ENCODE results near the gene ANKRD9. TPM values are rescaled to one million over a fixed set of nuclear protein-coding genes. Genes with fewer than 3 reads are reported as not detected.

The ANKRD9 gene
- total and polyA plus RNA-seq, 9 of the 15 experiments (the other 6 are each of a cell fraction or from before 2014, with no cell fraction given) = 0.04 to 32.9 (median 5.3) TPM

- Histone ChIP-seq H3K4me1 (replicated peaks in 1 of 2; ENCODE audit: control insufficient read depth in 2 of 2, insufficient read depth in 2 of 2, low read length in 2 of 2) (no peaks in the 10 kb centered on the region), H3K9ac (ENCODE audit: insufficient read depth in 1 of 2, low read depth in 2 of 2, low read length in 2 of 2) (no peak overlapping the region), H3K9me1 (ENCODE audit: control insufficient read depth, insufficient read depth, low read length) (no peaks in the 10 kb centered on the region), H3K27me3 (ENCODE audit: control insufficient read depth in 2 of 2, insufficient read depth in 2 of 2, low read length in 2 of 2) (no peaks in the 10 kb centered on the region), H3K9me3 (replicated peaks; ENCODE audit: control insufficient read depth, insufficient read depth, low read depth, low read length) (no peaks in the 10 kb centered on the region), H3K79me2 (ENCODE audit: control insufficient read depth, insufficient read depth, low read length) (no peaks in the 10 kb centered on the region), H3K36me3 (ENCODE audit: control insufficient read depth, insufficient read depth, low read length) (no peaks in the 10 kb centered on the region), H3K27ac (ENCODE audit: extremely low read depth, low read depth, low read length) (no peak overlapping the region), H2AFZ (ENCODE audit: low read depth, low read length) (no peak overlapping the region), H3K4me3 (no peak overlapping the region), H4K20me1 (replicated peaks; ENCODE audit: control insufficient read depth, insufficient read depth, low read length) (no peaks in the 10 kb centered on the region), H3K4me2 (ENCODE audit: insufficient read depth, low read length) (no peak overlapping the region)
- CTCF ChIA-PET (ENCODE audit: low intra/inter-chr PET ratio) = no interaction called here
- no peak for ATAC-seq
- no TSS peak for BruUV-seq (replicated peaks)
- in situ Hi-C loops (cut with MboI) (no loop called here), intact Hi-C loops (cut with micrococcal nuclease) (no loop called here)
- POLR2A ChIA-PET = interaction anchor here (0.7 to 1.6 kb wide), 2 partner anchors 11 to 1383 kb away, joined by 3 to 6 read pairs; no protein-coding TSS in a partner anchor
- no peak for FAIRE-seq
- TF ChIP-seq MTA2 (IDR thresholded peaks at IDR 0.05; ENCODE audit: low read depth) (no peak), CLOCK (CRISPR knock-in tag; IDR thresholded peaks at IDR 0.05; ENCODE audit: borderline replicate concordance) (no peak), LARP7 (IDR thresholded peaks at IDR 0.05) (no peak)
- no peak for DNase-seq (ENCODE audit: extremely low read depth in 1 of 4, low spot score in 3 of 4)
- WGBS (ENCODE audit: insufficient coverage, low coverage, missing lambda C conversion rate) = 58% methylated on average over 4 of the region's 9 CpGs
These were observed 36.8 kb downstream of the ANKRD9 start for GRCh38 chr14:102472791-102473150.
